Naive thymus-derived CD4-positive, alpha-beta T cell (primary cell): ENCODE results near the gene BMP6. TPM values are rescaled to one million over a fixed set of nuclear protein-coding genes. Genes with fewer than 3 reads are reported as not detected.

ENCODE experiments used
- ATAC-seq: fragments of 150-1000 bp; cut with Tn5 transposase; 2 replicates; pipeline ENCODE4 v1.10.0; 2021; ENCODE audit warnings: mild to moderate bottlenecking, moderate library complexity
- CTCF ChIA-PET: fragments of 350-600 bp; sonication (Branson Sonifier 250); formaldehyde crosslinking; loops from one replicate; lab custom pipeline; 2021; ENCODE audit warnings: antibody characterized with exemption; lab: Charles Lee
- POLR2A ChIA-PET: fragments of 350-600 bp; sonication (Branson Sonifier 250); formaldehyde crosslinking; loops from one replicate; lab custom pipeline; 2021; ENCODE audit warnings: antibody characterized with exemption, inconsistent platforms; lab: Charles Lee
- DNase-seq, 9 donors: peaks; one replicate each; pipeline versions ENCODE4 v3.0.0 to v3.0.0-alpha.2; 2020 to 2022; ENCODE audit warnings: mixed read lengths in 1 of 9
- H3K27ac ChIP-seq: one replicate; pipeline ENCODE4 v1.7.0; 2013; ENCODE audit warnings: mild to moderate bottlenecking, low read depth, low read length, moderate library complexity
- H3K27me3 ChIP-seq, 2 donors: one replicate each; pipeline ENCODE4 v1.7.0; 2013; ENCODE audit warnings: low read length in 2 of 2, mild to moderate bottlenecking in 2 of 2, moderate library complexity in 2 of 2; ENCODE audit not compliant: control insufficient read depth in 2 of 2, insufficient read depth in 2 of 2
- H3K36me3 ChIP-seq, 3 experiments: 1 replicate in 2 of 3; 2 replicates in 1 of 3; pipeline ENCODE4 v1.7.0; 2013; ENCODE audit warnings: low read length in 3 of 3, mild to moderate bottlenecking in 3 of 3, moderate library complexity in 1 of 3; ENCODE audit not compliant: insufficient read depth in 3 of 3, control insufficient read depth in 2 of 3
- H3K4me1 ChIP-seq, 2 donors: one replicate each; pipeline ENCODE4 v1.7.0; 2013; ENCODE audit warnings: low read length in 2 of 2, mild to moderate bottlenecking in 2 of 2, moderate library complexity in 1 of 2; ENCODE audit not compliant: control insufficient read depth in 2 of 2, insufficient read depth in 2 of 2
- H3K4me3 ChIP-seq: 2 replicates; pipeline ENCODE4 v1.7.0; 2013; ENCODE audit warnings: mild to moderate bottlenecking, low read length
- H3K9me3 ChIP-seq, 3 experiments: 1 replicate in 2 of 3; 2 replicates in 1 of 3; pipeline ENCODE4 v1.7.0; 2013; ENCODE audit warnings: low read length in 3 of 3; ENCODE audit not compliant: control insufficient read depth in 2 of 3
- H3K27ac Mint-ChIP-seq, 9 donors: one replicate each; pipeline ENCODE4 v1.8.0; 2020 to 2022; ENCODE audit warnings: mixed read lengths in 9 of 9, mild to moderate bottlenecking in 8 of 9, moderate library complexity in 5 of 9, inconsistent platforms in 2 of 9
- H3K27me3 Mint-ChIP-seq, 5 donors: one replicate each; pipeline ENCODE4 v1.8.0; 2021 to 2022; ENCODE audit warnings: mixed read lengths in 5 of 5, mild to moderate bottlenecking in 1 of 5
- H3K36me3 Mint-ChIP-seq, 5 donors: one replicate each; pipeline ENCODE4 v1.8.0; 2020 to 2022; ENCODE audit warnings: mixed read lengths in 5 of 5, mild to moderate bottlenecking in 3 of 5, inconsistent platforms in 1 of 5
- H3K4me1 Mint-ChIP-seq, 7 donors: one replicate each; pipeline ENCODE4 v1.8.0; 2020 to 2022; ENCODE audit warnings: mixed read lengths in 7 of 7, mild to moderate bottlenecking in 3 of 7, inconsistent platforms in 1 of 7
- H3K4me3 Mint-ChIP-seq, 10 donors: one replicate each; pipeline ENCODE4 v1.8.0; 2020 to 2022; ENCODE audit warnings: mild to moderate bottlenecking in 10 of 10, mixed read lengths in 10 of 10, moderate library complexity in 6 of 10, inconsistent platforms in 2 of 10
- H3K9me3 Mint-ChIP-seq, 11 donors: one replicate each; pipeline ENCODE4 v1.8.0; 2020 to 2022; ENCODE audit warnings: mixed read lengths in 11 of 11, mild to moderate bottlenecking in 4 of 11, inconsistent platforms in 1 of 11, moderate library complexity in 1 of 11
- intact Hi-C, 2 donors: fragments of 100-400 bp; cut with micrococcal nuclease; formaldehyde crosslinking; loops; one replicate each; pipeline ENCODE4 v1.15.1; 2023
- polyA plus RNA-seq, 2 donors: library from polyadenylated mRNA; unstranded; fragments of 300-500 nt; fragmentation: Illumina TruSeq; gene quantifications; one replicate each; pipeline ENCODE4 v1.2.3, GENCODE V29; 2021
- total RNA-seq, 6 experiments: library from RNA in 5 of 6; stranded (reverse) in 5 of 6; gene quantifications; 1 replicate in 5 of 6; 2 replicates in 1 of 6; pipeline ENCODE4 v1.2.3 and lab custom pipeline; 2021 to 2026

The BMP6 gene
- total and polyA plus RNA-seq, 7 experiments from 2014 or later = 0.07 to 0.56 (median 0.37) TPM; not detected in 4

DNA sequence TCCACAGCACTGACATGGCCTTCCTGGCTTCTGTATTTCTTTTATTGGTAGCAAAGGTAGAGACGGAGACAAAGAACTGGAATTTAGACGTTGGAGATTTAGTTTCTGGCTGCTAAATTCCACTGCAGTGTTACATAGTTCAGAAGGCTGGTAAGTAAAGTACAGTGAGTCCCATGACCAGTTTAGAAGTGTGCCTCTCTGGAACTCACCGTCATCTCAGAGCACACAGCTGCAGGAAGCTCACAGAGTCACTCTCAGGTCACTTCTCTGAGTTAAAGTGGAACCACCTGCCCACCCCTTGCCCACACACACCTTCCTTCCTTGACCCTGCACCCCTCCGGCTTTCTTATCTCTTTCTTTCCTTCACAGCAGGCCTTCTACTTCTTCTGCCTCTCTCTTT, 19.6 kb upstream of the BMP6 start:
- Mint-ChIP-seq H3K27me3 (peaks cover 0 to 9% (median 6%) of the 10 kb centered on the region in 5 donors), H3K9me3 (peaks cover 0 to 3% (median 0%) of the 10 kb centered on the region in 11 donors), H3K27ac (no peak overlapping the region), H3K4me3 (no peak overlapping the region), H3K36me3 (no peaks in the 10 kb centered on the region), H3K4me1 (no peaks in the 10 kb centered on the region)
- Histone ChIP-seq H3K27me3 (no peaks in the 10 kb centered on the region), H3K27ac (no peak overlapping the region), H3K36me3 (no peaks in the 10 kb centered on the region), H3K9me3 (no peaks in the 10 kb centered on the region), H3K4me1 (no peaks in the 10 kb centered on the region), H3K4me3 (no peak overlapping the region)
- ATAC-seq (no peak), DNase-seq (no peak)
- POLR2A ChIA-PET = no interaction called here
- intact Hi-C loops = no loop called here
- CTCF ChIA-PET = no interaction called here

- no peaks in the 10 kb centered on the region for H3K4me1 Mint-ChIP-seq
Observed at GRCh38 chr6:7707787-7708186, 18.1 kb upstream of the BMP6 start.

GRCh38 chr6:7719364-7719850, 6.5 kb upstream of the BMP6 start:
- Mint-ChIP-seq H3K36me3 (peaks cover 0 to 11% (median 3%) of the 10 kb centered on the region in 5 donors), H3K27ac (no peak overlapping the region), H3K27me3 (peaks cover 40 to 64% (median 52%) of the 10 kb centered on the region in 5 donors), H3K4me1 (peaks cover 0 to 5% (median 0%) of the 10 kb centered on the region in 7 donors), H3K9me3 (peaks cover 0 to 27% (median 13%) of the 10 kb centered on the region in 11 donors), H3K4me3 (no peak overlapping the region)
- no peaks in the 10 kb centered on the region for H3K27me3 ChIP-seq
- H3K36me3 ChIP-seq = no peaks in the 10 kb centered on the region
- no peaks in the 10 kb centered on the region for H3K9me3 ChIP-seq
- intact Hi-C loops = no loop called here
- H3K27ac ChIP-seq = no peak overlapping the region
- POLR2A ChIA-PET = no interaction called here
- no peaks in the 10 kb centered on the region for H3K4me1 ChIP-seq
- H3K4me3 ChIP-seq = no peak overlapping the region
- CTCF ChIA-PET = interaction anchor here (0.7 to 1.2 kb wide), 2 partner anchors 199 to 340 kb away, joined by 3 to 4 read pairs; no protein-coding TSS in a partner anchor
- DNase-seq = no peak
- no peak for ATAC-seq

More at GRCh38 chr6:7707787-7708186, 18.1 kb upstream of the BMP6 start:
- Mint-ChIP-seq H3K36me3 (peaks cover 0 to 4% (median 0%) of the 10 kb centered on the region in 5 donors), H3K27me3 (peaks cover 0 to 23% (median 14%) of the 10 kb centered on the region in 5 donors), H3K27ac (no peak overlapping the region), H3K9me3 (peaks cover 0 to 10% (median 3%) of the 10 kb centered on the region in 11 donors), H3K4me3 (no peak overlapping the region)
- POLR2A ChIA-PET = no interaction called here
- no peak overlapping the region for H3K4me3 ChIP-seq
- no peaks in the 10 kb centered on the region for H3K27me3 ChIP-seq
- H3K4me1 ChIP-seq = no peaks in the 10 kb centered on the region
- H3K9me3 ChIP-seq = no peaks in the 10 kb centered on the region
- DNase-seq (no peak), ATAC-seq (no peak)
- no peak overlapping the region for H3K27ac ChIP-seq
- CTCF ChIA-PET = no interaction called here
- H3K36me3 ChIP-seq = no peaks in the 10 kb centered on the region
- intact Hi-C loops = no loop called here

DNA sequence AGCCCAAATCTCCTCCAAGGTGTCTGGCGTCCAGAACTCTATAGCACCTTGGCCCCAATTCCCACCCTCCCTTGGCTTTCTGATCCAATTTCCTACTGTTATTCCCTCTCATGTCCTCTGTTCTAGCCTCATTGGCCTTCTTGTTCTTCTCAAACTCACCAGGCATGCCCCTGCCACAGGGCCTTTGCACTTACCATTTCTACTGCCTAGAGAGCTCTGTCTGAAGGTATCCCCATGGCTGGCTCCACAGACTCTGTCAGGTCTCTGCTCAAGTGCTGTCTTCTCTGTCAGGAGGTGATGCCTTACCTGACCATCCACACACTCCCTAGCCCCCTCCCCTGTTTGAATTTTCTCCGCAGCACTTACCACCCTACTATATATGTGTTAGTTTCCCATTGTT, 5.6 kb upstream of the BMP6 start:
- Mint-ChIP-seq H3K4me1 (peaks cover 0 to 5% (median under 1%) of the 10 kb centered on the region in 7 donors), H3K27ac (peak overlapping the region in 1 of 9 donors; percentile 12)
- POLR2A ChIA-PET = no interaction called here

GRCh38 chr6:7721649-7722048, 4.2 kb upstream of the BMP6 start:
- POLR2A ChIA-PET = no interaction called here
- intact Hi-C loops = loop anchor here (10.0 kb wide), 2 partner anchors 713 to 1717 kb away; partner anchors contain the start of genes NRN1 (in 1 of the 2) and SLC35B3 (in 1 of the 2)
- CTCF ChIA-PET = interaction anchor here (0.6 to 1.1 kb wide), 2 partner anchors 33 to 335 kb away, joined by 4 to 10 read pairs; no protein-coding TSS in a partner anchor
- Histone ChIP-seq H3K9me3 (no peaks in the 10 kb centered on the region), H3K27ac (no peak overlapping the region), H3K4me3 (no peak overlapping the region), H3K4me1 (no peaks in the 10 kb centered on the region), H3K27me3 (peaks cover 0 to 5% of the 10 kb centered on the region in 2 donors), H3K36me3 (no peaks in the 10 kb centered on the region)
- Mint-ChIP-seq H3K27ac (no peak overlapping the region), H3K4me1 (peaks cover 5 to 13% (median 9%) of the 10 kb centered on the region in 7 donors), H3K9me3 (peaks cover 0 to 6% (median under 1%) of the 10 kb centered on the region in 11 donors), H3K36me3 (peaks cover 0 to 1% (median under 1%) of the 10 kb centered on the region in 5 donors), H3K4me3 (no peak overlapping the region), H3K27me3 (peaks cover 46 to 58% (median 55%) of the 10 kb centered on the region in 5 donors)
- DNase-seq (no peak), ATAC-seq (no peak)

More for the DNA sequence above, 5.6 kb upstream of the BMP6 start:
- Histone ChIP-seq H3K9me3 (no peaks in the 10 kb centered on the region), H3K27me3 (peaks cover 0 to 5% of the 10 kb centered on the region in 2 donors), H3K4me3 (no peak overlapping the region), H3K36me3 (no peaks in the 10 kb centered on the region), H3K27ac (no peak overlapping the region), H3K4me1 (no peaks in the 10 kb centered on the region)
- intact Hi-C loops = loop anchor here (10.0 kb wide), 2 partner anchors 714 to 1716 kb away; partner anchors contain the start of genes NRN1 (in 1 of the 2) and SLC35B3 (in 1 of the 2)
- CTCF ChIA-PET = no interaction called here
- DNase-seq (no peak), ATAC-seq (no peak)
- Mint-ChIP-seq H3K36me3 (peaks cover 0 to 5% (median 3%) of the 10 kb centered on the region in 5 donors), H3K9me3 (peaks cover 0 to 19% (median 11%) of the 10 kb centered on the region in 11 donors), H3K27me3 (peaks cover 41 to 65% (median 52%) of the 10 kb centered on the region in 5 donors), H3K4me3 (no peak overlapping the region)

GRCh38 chr6:7723041-7723447, 2.9 kb upstream of the BMP6 start:
- Histone ChIP-seq H3K4me3 (no peak overlapping the region), H3K27ac (no peak overlapping the region), H3K4me1 (peaks cover 0 to 3% of the 10 kb centered on the region in 2 donors), H3K9me3 (no peaks in the 10 kb centered on the region), H3K27me3 (peaks cover 3 to 5% of the 10 kb centered on the region in 2 donors), H3K36me3 (no peaks in the 10 kb centered on the region)
- H3K9me3 Mint-ChIP-seq = peaks cover 0 to 2% (median 0%) of the 10 kb centered on the region in 11 donors
- POLR2A ChIA-PET = no interaction called here
- peak; percentile 50 for ATAC-seq
- intact Hi-C loops = loop anchor here (1.0 to 10.0 kb wide), 6 partner anchors 188 to 1718 kb away; partner anchors contain the start of genes NRN1 (in 1 of the 2) and SLC35B3 (in 1 of the 2)
- CTCF ChIA-PET = interaction anchor here (0.6 to 1.4 kb wide), 5 partner anchors 13 to 498 kb away, joined by 3 to 4 read pairs (median 3); no protein-coding TSS in a partner anchor
- peaks cover 8 to 16% (median 13%) of the 10 kb centered on the region in 7 donors for H3K4me1 Mint-ChIP-seq
- peaks cover 48 to 55% (median 54%) of the 10 kb centered on the region in 5 donors for H3K27me3 Mint-ChIP-seq
- DNase-seq = peak; percentile 15 to 59 (median 31)
- H3K27ac Mint-ChIP-seq = no peak overlapping the region
- H3K4me3 Mint-ChIP-seq = no peak overlapping the region
- H3K36me3 Mint-ChIP-seq = no peaks in the 10 kb centered on the region
